Measurements from ENCODE around the gene TMEM135. TPM values are rescaled to one million over a fixed set of nuclear protein-coding genes. Genes with fewer than 3 reads are reported as not detected.
"Not testable (repeated sequence)": the region's sequence is repeated elsewhere in the genome, so short reads cannot be mapped to it uniquely, and the experiment has no call there.

TMEM135 gene
- total RNA-seq, 1 experiment from 2014 or later = 6.0 TPM

- not testable (repeated sequence) for H3K4me3 ChIP-seq; H3K27me3 ChIP-seq (replicated peaks); H3K4me1 ChIP-seq (replicated peaks); H3K27ac ChIP-seq; DNase-seq (ENCODE audit: low read depth in 1 of 2, low spot score in 2 of 2); H3K36me3 ChIP-seq; H3K9me3 ChIP-seq (replicated peaks)
These were observed 150.7 kb downstream of the TMEM135 start for GRCh38 chr11:87188396-87188795.

- H3K27ac ChIP-seq; H3K4me3 ChIP-seq; H3K27me3 ChIP-seq (replicated peaks); DNase-seq (ENCODE audit: low read depth in 1 of 2, low spot score in 2 of 2); H3K9me3 ChIP-seq (replicated peaks); H3K36me3 ChIP-seq; H3K4me1 ChIP-seq (replicated peaks): not testable (repeated sequence)
These were observed 151.2 kb downstream of the TMEM135 start for GRCh38 chr11:87188921-87189320.

- Histone ChIP-seq H3K36me3 (no peaks in the 10 kb centered on the region), H3K4me1 (replicated peaks) (no peaks in the 10 kb centered on the region), H3K27me3 (replicated peaks) (no peaks in the 10 kb centered on the region), H3K9me3 (replicated peaks) (no peaks in the 10 kb centered on the region), H3K27ac (no peak overlapping the region), H3K4me3 (no peak overlapping the region)
- DNase-seq (ENCODE audit: low read depth in 1 of 2, low spot score in 2 of 2) = no peak
These were observed 152.3 kb downstream of the TMEM135 start for GRCh38 chr11:87190071-87190470.

GRCh38 chr11:87193756-87194470 lies 156.2 kb downstream of the TMEM135 start:
- H3K27ac ChIP-seq = no peak overlapping the region
- no peaks in the 10 kb centered on the region for H3K9me3 ChIP-seq (replicated peaks)
- no peaks in the 10 kb centered on the region for H3K27me3 ChIP-seq (replicated peaks)
- no peak for DNase-seq (ENCODE audit: low read depth in 1 of 2, low spot score in 2 of 2)
- no peak overlapping the region for H3K4me3 ChIP-seq
- no peaks in the 10 kb centered on the region for H3K4me1 ChIP-seq (replicated peaks)
- H3K36me3 ChIP-seq = no peaks in the 10 kb centered on the region

GRCh38 chr11:87194985-87195820 lies 157.5 kb downstream of the TMEM135 start:
- Histone ChIP-seq H3K27ac (no peak overlapping the region), H3K27me3 (replicated peaks) (no peaks in the 10 kb centered on the region), H3K36me3 (no peaks in the 10 kb centered on the region), H3K9me3 (replicated peaks) (no peaks in the 10 kb centered on the region), H3K4me3 (no peak overlapping the region), H3K4me1 (replicated peaks) (no peaks in the 10 kb centered on the region)
- no peak for DNase-seq (ENCODE audit: low read depth in 1 of 2, low spot score in 2 of 2)

GRCh38 chr11:87198266-87198881 lies 160.6 kb downstream of the TMEM135 start:
- Histone ChIP-seq H3K36me3 (no peaks in the 10 kb centered on the region), H3K27ac (no peak overlapping the region), H3K9me3 (replicated peaks) (no peaks in the 10 kb centered on the region), H3K4me3 (no peak overlapping the region), H3K4me1 (replicated peaks) (no peaks in the 10 kb centered on the region), H3K27me3 (replicated peaks) (no peaks in the 10 kb centered on the region)
- no peak for DNase-seq (ENCODE audit: low read depth in 1 of 2, low spot score in 2 of 2)

- Histone ChIP-seq H3K4me3 (no peak overlapping the region), H3K9me3 (replicated peaks) (no peaks in the 10 kb centered on the region), H3K27me3 (replicated peaks) (no peaks in the 10 kb centered on the region), H3K4me1 (replicated peaks) (no peaks in the 10 kb centered on the region), H3K36me3 (no peaks in the 10 kb centered on the region), H3K27ac (no peak overlapping the region)
- DNase-seq (ENCODE audit: low read depth in 1 of 2, low spot score in 2 of 2) = no peak
These were observed 163.6 kb downstream of the TMEM135 start for GRCh38 chr11:87201376-87201775.

- Histone ChIP-seq H3K27me3 (replicated peaks) (no peaks in the 10 kb centered on the region), H3K36me3 (no peaks in the 10 kb centered on the region), H3K9me3 (replicated peaks) (no peaks in the 10 kb centered on the region), H3K4me3 (no peak overlapping the region), H3K4me1 (replicated peaks) (no peaks in the 10 kb centered on the region), H3K27ac (no peak overlapping the region)
- DNase-seq (ENCODE audit: low read depth in 1 of 2, low spot score in 2 of 2) = no peak
These were observed 166.3 kb downstream of the TMEM135 start for GRCh38 chr11:87203907-87204602.

- H3K27me3 ChIP-seq (replicated peaks) = no peaks in the 10 kb centered on the region
- H3K4me3 ChIP-seq = no peak overlapping the region
- no peak overlapping the region for H3K27ac ChIP-seq
- DNase-seq (ENCODE audit: low read depth in 1 of 2, low spot score in 2 of 2) = no peak
- H3K4me1 ChIP-seq (replicated peaks) = no peaks in the 10 kb centered on the region
- H3K36me3 ChIP-seq = no peaks in the 10 kb centered on the region
- H3K9me3 ChIP-seq (replicated peaks) = no peaks in the 10 kb centered on the region
These were observed 175.2 kb downstream of the TMEM135 start for GRCh38 chr11:87212891-87213290.

GRCh38 chr11:87213444-87213843 lies 175.7 kb downstream of the TMEM135 start:
- Histone ChIP-seq H3K27ac (no peak overlapping the region), H3K27me3 (replicated peaks) (no peaks in the 10 kb centered on the region), H3K9me3 (replicated peaks) (no peaks in the 10 kb centered on the region), H3K4me1 (replicated peaks) (no peaks in the 10 kb centered on the region), H3K4me3 (no peak overlapping the region), H3K36me3 (no peaks in the 10 kb centered on the region)
- DNase-seq (ENCODE audit: low read depth in 1 of 2, low spot score in 2 of 2) = no peak

GRCh38 chr11:87215236-87215635 lies 177.5 kb downstream of the TMEM135 start:
- no peak overlapping the region for H3K4me3 ChIP-seq
- no peak for DNase-seq (ENCODE audit: low read depth in 1 of 2, low spot score in 2 of 2)
- H3K36me3 ChIP-seq = no peaks in the 10 kb centered on the region
- H3K9me3 ChIP-seq (replicated peaks) = no peaks in the 10 kb centered on the region
- H3K27me3 ChIP-seq (replicated peaks) = no peaks in the 10 kb centered on the region
- H3K27ac ChIP-seq = no peak overlapping the region
- no peaks in the 10 kb centered on the region for H3K4me1 ChIP-seq (replicated peaks)

GRCh38 chr11:87219266-87219665 lies 181.5 kb downstream of the TMEM135 start:
- DNase-seq (ENCODE audit: low read depth in 1 of 2, low spot score in 2 of 2) = no peak
- Histone ChIP-seq H3K36me3 (no peaks in the 10 kb centered on the region), H3K4me3 (no peak overlapping the region), H3K9me3 (replicated peaks) (no peaks in the 10 kb centered on the region), H3K4me1 (replicated peaks) (0 out of 2 replicates have a peak, but pooled peaks cover 4% of the 10 kb centered on the region), H3K27ac (no peak overlapping the region), H3K27me3 (replicated peaks) (no peaks in the 10 kb centered on the region)

GRCh38 chr11:87223816-87224215 lies 186.1 kb downstream of the TMEM135 start:
- Histone ChIP-seq H3K36me3 (no peaks in the 10 kb centered on the region), H3K27me3 (replicated peaks) (no peaks in the 10 kb centered on the region), H3K27ac (no peak overlapping the region), H3K4me1 (replicated peaks) (0 out of 2 replicates have a peak, but pooled peaks cover 4% of the 10 kb centered on the region), H3K9me3 (replicated peaks) (no peaks in the 10 kb centered on the region), H3K4me3 (no peak overlapping the region)
- DNase-seq (ENCODE audit: low read depth in 1 of 2, low spot score in 2 of 2) = no peak

Measured in SJSA1 (cell line).